Measurements from ENCODE around the gene SBNO1.
"Not testable (repeated sequence)": the region's sequence is repeated elsewhere in the genome, so short reads cannot be mapped to it uniquely, and the experiment has no call there.

SBNO1 gene

GRCh38 chr12:123346946-123347345, 17.7 kb downstream of the SBNO1 start:
- DNase-seq (ENCODE audit: low read depth in 2 of 2), result no peak

DNA sequence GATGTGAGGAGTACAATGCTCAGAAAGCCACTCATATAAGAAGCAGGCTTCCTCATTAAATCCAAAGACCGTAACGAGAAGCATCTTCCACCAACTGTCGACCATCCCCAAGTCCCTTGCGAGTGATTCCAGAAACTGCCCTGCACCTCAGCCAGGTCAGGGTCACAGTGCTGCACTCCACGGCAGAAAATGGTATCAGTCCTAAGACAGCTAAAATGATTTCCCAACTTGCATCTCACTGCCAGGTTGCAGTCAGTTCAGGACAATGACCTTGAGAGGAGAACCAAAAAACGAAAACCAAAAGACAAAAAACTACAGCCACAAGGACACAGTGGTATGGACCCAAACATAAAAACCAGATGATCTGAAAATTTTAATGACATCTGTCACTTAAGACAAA, 20.6 kb downstream of the SBNO1 start:
- no peak for DNase-seq (ENCODE audit: low read depth in 2 of 2)

- DNase-seq (ENCODE audit: low read depth in 2 of 2), result no peak
Measured at GRCh38 chr12:123337070-123337469, 27.6 kb downstream of the SBNO1 start.

DNA sequence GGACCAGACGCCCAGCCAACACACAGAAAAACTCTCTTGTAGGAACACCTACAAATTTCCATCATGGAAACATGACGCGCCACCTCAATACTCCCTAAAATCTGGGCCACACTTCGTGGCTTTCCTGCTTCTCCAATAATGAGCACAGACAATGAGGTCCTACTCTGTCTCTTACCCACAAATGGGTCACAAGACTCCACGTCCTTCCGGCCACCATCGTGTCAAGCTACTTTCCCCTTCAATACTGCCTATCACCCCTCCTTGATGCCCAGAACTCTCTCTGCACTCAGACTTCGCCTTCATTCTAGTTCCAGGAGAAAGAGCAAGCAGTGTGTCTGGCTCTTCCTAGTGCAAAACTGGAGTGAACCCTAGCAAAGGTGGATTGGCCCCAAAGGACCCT, 28.1 kb downstream of the SBNO1 start:
- no peak for DNase-seq (ENCODE audit: low read depth in 2 of 2)

- no peak for DNase-seq (ENCODE audit: low read depth in 2 of 2)
Measured at GRCh38 chr12:123335490-123335889, 29.2 kb downstream of the SBNO1 start.

- no peak for DNase-seq (ENCODE audit: low read depth in 2 of 2)
Measured at GRCh38 chr12:123329799-123330198, 34.8 kb downstream of the SBNO1 start.

DNA sequence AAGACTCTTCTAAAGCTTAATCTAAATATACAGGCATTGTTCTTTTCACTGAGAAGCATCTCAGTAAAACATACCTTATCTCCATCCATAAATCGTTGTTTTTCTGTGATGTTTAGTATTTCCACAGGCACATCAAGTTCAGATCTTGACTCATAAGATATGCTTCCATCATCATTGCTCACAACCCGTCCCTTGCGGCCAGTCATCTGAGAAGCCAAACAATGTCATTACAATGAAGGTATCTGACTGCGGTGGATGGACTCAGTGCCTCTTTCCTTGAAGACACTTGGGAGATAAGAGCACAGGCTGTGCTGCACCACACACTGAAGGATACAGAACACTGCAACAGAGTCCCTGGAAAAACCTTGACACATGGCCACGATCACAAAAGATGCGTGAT, 44.8 kb downstream of the SBNO1 start:
- no peak for DNase-seq (ENCODE audit: low read depth in 2 of 2)

DNA sequence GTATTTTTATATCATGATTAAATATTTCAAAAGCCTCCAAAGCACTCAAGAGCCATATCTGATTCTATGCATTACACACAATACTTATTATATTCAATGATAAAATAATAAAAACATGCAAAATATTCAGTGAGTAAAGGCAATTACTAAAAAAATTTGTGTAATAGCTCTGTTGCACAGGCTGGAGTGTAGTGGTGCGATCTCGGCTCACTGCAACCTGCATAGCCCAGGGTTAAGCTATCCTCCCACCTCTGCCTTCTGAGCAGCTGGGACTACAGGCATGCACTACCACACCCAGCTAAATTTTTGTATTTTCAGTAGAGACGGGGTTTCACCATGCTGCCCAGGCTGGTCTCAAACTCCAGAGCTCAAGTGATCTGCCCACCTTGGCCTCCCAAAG, 45.4 kb downstream of the SBNO1 start:
- no peak for DNase-seq (ENCODE audit: low read depth in 2 of 2)

- DNase-seq (ENCODE audit: low read depth in 2 of 2), result not testable (repeated sequence)
Measured at GRCh38 chr12:123313046-123313445, 51.6 kb downstream of the SBNO1 start.

GRCh38 chr12:123306200-123306599, 58.4 kb downstream of the SBNO1 start:
- no peak for DNase-seq (ENCODE audit: low read depth in 2 of 2)

GRCh38 chr12:123305136-123305535, 59.5 kb downstream of the SBNO1 start:
- no peak for DNase-seq (ENCODE audit: low read depth in 2 of 2)

- no peak for DNase-seq (ENCODE audit: low read depth in 2 of 2)
Measured at GRCh38 chr12:123293178-123293760, 71.4 kb downstream of the SBNO1 start.

DNA sequence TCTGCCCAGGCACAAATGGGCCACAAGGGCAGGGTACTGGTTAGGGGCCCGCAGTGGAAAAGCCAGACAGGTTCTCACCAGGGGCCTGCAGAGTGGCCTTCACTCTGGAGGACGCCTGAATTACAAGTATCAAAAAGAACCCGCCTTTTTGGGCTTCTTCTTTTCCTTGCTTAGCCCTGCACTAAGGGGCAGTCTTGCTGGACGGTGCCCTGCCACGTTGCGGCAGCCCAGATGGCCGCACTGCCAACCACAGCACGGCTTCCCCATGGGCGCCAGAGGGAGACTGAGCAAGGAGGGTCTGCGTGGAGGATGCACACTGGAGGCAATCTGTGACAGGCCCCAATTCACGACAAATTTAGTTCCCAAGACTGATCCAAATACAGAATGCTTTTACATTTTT, 74.7 kb downstream of the SBNO1 start:
- DNase-seq (ENCODE audit: low read depth in 2 of 2), result no peak

DNA sequence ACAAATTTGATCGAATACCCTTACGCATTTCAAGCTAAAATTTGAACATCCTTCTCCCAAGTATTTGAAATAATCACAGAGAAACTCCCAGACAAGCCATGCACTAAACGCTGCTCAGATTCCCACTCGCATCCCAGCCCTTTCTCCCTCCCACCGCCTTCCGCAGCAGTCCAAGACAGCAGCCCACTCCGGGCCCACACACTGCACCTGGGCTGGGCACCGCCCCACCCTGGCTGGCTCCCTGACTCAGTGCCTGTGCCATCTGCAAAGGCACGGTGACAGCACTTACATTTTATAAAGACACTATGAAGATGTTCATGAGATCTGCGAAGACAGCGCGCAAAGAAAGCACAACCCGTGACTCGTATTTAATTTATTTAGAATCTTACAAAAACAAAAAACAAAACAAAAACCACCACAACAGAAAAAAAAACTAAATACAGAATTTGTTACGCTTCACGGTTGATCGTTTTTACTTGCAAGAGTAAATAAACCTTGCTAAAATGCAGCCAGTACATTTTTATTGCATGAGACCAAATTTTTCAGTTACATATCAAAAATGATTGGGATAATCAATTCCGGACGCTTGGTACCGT, 75.8 kb downstream of the SBNO1 start:
- DNase-seq (ENCODE audit: low read depth in 2 of 2), result no peak

DNA sequence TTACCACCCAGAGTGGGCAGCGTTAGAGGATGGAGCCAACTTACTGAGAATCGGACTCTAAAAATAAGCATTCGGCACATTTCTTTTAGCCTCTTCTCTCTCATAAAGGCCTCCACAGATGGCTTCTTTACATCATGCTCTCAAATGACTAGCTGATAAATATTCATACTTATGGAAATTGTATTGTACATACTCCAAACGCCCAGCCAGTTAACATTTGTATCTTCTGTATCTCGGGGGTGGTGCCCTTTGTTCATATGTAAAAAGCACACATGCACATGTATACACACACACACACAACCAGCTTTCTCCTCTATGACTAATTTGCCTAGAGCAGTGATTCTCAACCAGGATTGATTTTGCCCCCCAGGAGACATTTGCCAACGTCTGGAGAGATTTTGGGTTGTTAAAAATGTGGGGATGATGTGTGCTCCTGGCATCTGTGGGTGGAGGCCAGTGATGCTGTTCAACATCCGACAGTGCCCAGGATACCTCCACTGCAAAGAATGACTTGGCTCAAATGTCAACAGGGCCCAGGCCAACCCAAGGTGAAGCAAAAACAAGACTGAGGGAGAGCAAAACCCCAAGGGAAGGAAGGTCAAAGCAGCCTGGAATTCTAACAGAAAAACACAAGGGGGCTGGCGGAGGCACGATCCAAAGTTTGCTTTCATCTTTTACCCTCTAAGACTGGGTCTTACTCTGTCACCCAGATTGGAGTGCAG, 77.8 kb downstream of the SBNO1 start:
- DNase-seq (ENCODE audit: low read depth in 2 of 2), result no peak

DNA sequence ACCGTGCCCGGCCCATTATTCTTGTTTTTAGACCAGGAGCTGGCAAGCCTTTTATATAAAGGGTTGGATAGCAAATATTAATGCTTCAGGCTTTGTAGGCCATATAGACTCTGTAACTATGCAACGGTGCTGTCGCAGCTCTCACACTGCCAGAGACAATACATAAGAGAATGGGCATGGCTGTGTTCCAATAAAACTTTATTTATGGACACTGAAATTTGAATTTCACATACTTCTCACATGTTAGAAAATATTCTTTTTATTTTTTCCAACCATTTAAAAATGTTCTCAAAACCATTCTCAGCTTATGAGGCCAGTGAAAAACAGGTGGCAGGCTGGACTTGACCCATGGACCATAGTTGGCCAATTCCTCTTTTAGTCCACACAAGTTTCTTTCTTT, 80.0 kb downstream of the SBNO1 start:
- DNase-seq (ENCODE audit: low read depth in 2 of 2), result no peak

- no peak for DNase-seq (ENCODE audit: low read depth in 2 of 2)
Measured at GRCh38 chr12:123283461-123283860, 81.2 kb downstream of the SBNO1 start.

DNA sequence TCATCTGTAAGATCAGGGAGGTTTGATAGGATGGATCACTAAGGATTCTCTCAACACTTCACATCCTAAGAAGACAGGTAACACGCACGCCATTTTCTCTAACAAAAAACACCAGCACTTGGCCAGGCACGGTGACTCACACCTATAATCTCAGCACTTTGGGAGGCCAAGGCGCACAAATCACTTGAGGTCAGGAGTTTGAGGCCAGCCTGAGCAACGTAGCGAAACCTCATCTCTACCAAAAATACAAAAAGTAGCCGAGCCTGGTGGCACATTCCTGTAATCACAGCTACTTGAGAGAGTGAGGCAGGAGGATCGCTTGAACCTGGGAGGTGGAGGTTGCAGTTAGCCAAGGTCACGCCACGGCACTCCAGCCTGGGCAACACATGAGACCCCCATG, 82.5 kb downstream of the SBNO1 start:
- DNase-seq (ENCODE audit: low read depth in 2 of 2), result no peak

- DNase-seq (ENCODE audit: low read depth in 2 of 2), result no peak
Measured at GRCh38 chr12:123280971-123281370, 83.7 kb downstream of the SBNO1 start.

- no peak for DNase-seq (ENCODE audit: low read depth in 2 of 2)
Measured at GRCh38 chr12:123278101-123278627, 86.5 kb downstream of the SBNO1 start.

DNA sequence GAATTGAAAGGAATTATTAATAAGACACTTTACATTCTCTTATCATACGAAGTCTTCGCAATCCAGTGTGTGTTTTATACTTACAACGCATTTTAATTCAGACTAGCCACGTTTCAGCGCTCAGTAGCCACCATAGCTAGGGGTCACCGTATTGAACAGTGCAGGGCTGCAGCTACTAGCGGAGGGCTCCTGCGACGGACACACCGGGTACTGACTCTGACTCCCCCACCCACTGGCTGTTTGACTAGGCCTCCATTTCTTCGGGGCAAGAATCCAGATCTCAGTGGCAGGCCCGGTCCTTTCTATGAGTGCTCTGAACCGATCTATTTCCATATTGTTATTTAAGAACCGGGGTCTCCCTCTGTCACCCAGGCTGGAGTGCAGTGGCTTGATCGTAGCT, 91.5 kb downstream of the SBNO1 start:
- no peak for DNase-seq (ENCODE audit: low read depth in 2 of 2)

DNA sequence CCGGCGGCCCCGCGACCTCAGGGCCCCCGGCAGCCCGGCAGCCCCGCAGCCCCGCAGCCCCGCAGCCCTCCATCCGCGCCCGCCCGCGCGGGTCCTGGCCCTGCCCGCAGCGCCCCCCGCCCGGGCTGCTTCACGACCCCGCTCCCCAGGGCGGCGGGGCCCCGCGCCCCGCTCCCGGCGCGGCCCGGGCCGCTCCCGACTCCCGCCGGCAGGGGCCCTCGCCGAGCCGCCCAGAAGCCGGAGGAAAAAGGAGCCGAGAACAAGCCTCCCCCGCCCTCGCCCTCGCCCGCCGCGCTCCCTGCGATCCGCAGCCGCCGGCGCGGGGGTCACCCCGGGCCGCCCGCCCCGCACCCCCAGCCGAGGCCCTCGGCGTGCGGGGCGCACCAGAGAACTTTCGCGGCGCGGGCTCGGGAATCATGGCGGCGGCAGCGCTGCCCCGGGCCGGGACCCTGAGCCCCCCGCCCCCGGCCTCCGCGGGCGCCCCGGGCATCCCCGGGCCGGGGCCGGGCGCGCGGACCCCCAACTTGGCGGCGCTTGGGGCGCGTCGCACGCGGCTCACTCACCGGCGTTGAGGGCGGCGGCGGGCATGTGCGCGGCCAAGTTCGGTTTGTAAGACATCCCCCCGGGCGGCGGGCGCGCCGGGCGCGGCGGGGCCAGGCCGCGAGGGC, 93.5 kb downstream of the SBNO1 start:
- DNase-seq (ENCODE audit: low read depth in 2 of 2), result peak; percentile 48 to 65

Data from stimulated activated CD8-positive, alpha-beta memory T cell treated with anti-CD3 and anti-CD28 coated beads, Interleukin-7, amount 100 ng/mL, for 4 hours (primary cell).